ENCODE measurements around the gene SEC14L1.

SEC14L1 gene

GRCh38 chr17:77115510-77115909, 25.3 kb upstream of the SEC14L1 start:
- intact Hi-C loops (cut with DNase I): no loop called here
- DNase-seq: peak in 1 of 10 donors; percentile 49

GRCh38 chr17:77115947-77116346, 24.8 kb upstream of the SEC14L1 start:
- intact Hi-C loops (cut with DNase I): no loop called here
- DNase-seq: peak in 1 of 10 donors; percentile 30

GRCh38 chr17:77116371-77116860, 24.4 kb upstream of the SEC14L1 start:
- intact Hi-C loops (cut with DNase I): no loop called here

GRCh38 chr17:77117415-77117814, 23.4 kb upstream of the SEC14L1 start:
- no peak for DNase-seq
- intact Hi-C loops (cut with DNase I): no loop called here

More at GRCh38 chr17:77116371-77116860, 24.4 kb upstream of the SEC14L1 start:
- DNase-seq: no peak

- intact Hi-C loops (cut with DNase I): no loop called here
- no peak for DNase-seq
Measured at GRCh38 chr17:77118251-77118928, 22.4 kb upstream of the SEC14L1 start.

GRCh38 chr17:77119668-77120301, 21.0 kb upstream of the SEC14L1 start:
- intact Hi-C loops (cut with DNase I): no loop called here
- peak in 1 of 10 donors; percentile 5 for DNase-seq

GRCh38 chr17:77120868-77121267, 19.9 kb upstream of the SEC14L1 start:
- intact Hi-C loops (cut with DNase I): no loop called here
- peak in 9 of 10 donors; percentile 20 to 93 (median 65) for DNase-seq

- intact Hi-C loops (cut with DNase I): no loop called here
- no peak for DNase-seq
Measured at GRCh38 chr17:77124192-77124889, 16.4 kb upstream of the SEC14L1 start.

GRCh38 chr17:77125432-77125901, 15.3 kb upstream of the SEC14L1 start:
- DNase-seq: no peak
- intact Hi-C loops (cut with DNase I): no loop called here

GRCh38 chr17:77126519-77126918, 14.2 kb upstream of the SEC14L1 start:
- DNase-seq: peak in 1 of 10 donors; percentile 64
- intact Hi-C loops (cut with DNase I): no loop called here

GRCh38 chr17:77127735-77128361, 12.9 kb upstream of the SEC14L1 start:
- intact Hi-C loops (cut with DNase I): no loop called here
- peak in 4 of 10 donors; percentile 35 to 88 (median 58) for DNase-seq

GRCh38 chr17:77128896-77129567, 11.7 kb upstream of the SEC14L1 start:
- no peak for DNase-seq
- intact Hi-C loops (cut with DNase I): no loop called here

GRCh38 chr17:77129568-77130301, 11.0 kb upstream of the SEC14L1 start:
- peak in 2 of 10 donors; percentile 55 to 86 for DNase-seq
- intact Hi-C loops (cut with DNase I): no loop called here

- intact Hi-C loops (cut with DNase I): no loop called here
- DNase-seq: no peak
Measured at GRCh38 chr17:77130525-77130924, 10.2 kb upstream of the SEC14L1 start.

- DNase-seq: no peak
- intact Hi-C loops (cut with DNase I): no loop called here
Measured at GRCh38 chr17:77131904-77132303, 8.9 kb upstream of the SEC14L1 start.

GRCh38 chr17:77132411-77133086, 8.2 kb upstream of the SEC14L1 start:
- no peak for DNase-seq
- intact Hi-C loops (cut with DNase I): no loop called here

GRCh38 chr17:77133087-77133638, 7.6 kb upstream of the SEC14L1 start:
- DNase-seq: no peak
- intact Hi-C loops (cut with DNase I): no loop called here

GRCh38 chr17:77136420-77136767, 4.4 kb upstream of the SEC14L1 start:
- no peak for DNase-seq
- intact Hi-C loops (cut with DNase I): no loop called here

GRCh38 chr17:77137111-77137510, 3.7 kb upstream of the SEC14L1 start:
- DNase-seq: no peak
- intact Hi-C loops (cut with DNase I): no loop called here
